ENCODE data around the gene MCF2L2.

MCF2L2 gene

GRCh38 chr3:183155499-183155898 lies 272.9 kb downstream of the MCF2L2 start:
- TF ChIP-seq SIN3A (IDR thresholded peaks at IDR 0.05; ENCODE audit: borderline replicate concordance, insufficient read depth, low read length): no peak

GRCh38 chr3:183153210-183153950 lies 275.0 kb downstream of the MCF2L2 start:
- TF ChIP-seq POLR2AphosphoS5 (IDR thresholded peaks at IDR 0.05; ENCODE audit: low read depth, low read length) (no peak), FOXP2 (optimal IDR thresholded peaks at IDR 0.05; ENCODE audit: borderline replicate concordance, extremely low read depth, extremely low read length, insufficient read depth) (no peak), SIN3A (IDR thresholded peaks at IDR 0.05; ENCODE audit: borderline replicate concordance, insufficient read depth, low read length) (no peak), TAF1 (IDR thresholded peaks at IDR 0.05; ENCODE audit: borderline replicate concordance, insufficient read depth, low read length) (no peak), REST (IDR thresholded peaks at IDR 0.05; ENCODE audit: insufficient read depth in 1 of 2, low read depth in 2 of 2, low read length in 2 of 2) (no peak)

- TF ChIP-seq SIN3A (IDR thresholded peaks at IDR 0.05; ENCODE audit: borderline replicate concordance, insufficient read depth, low read length) (no peak), TAF1 (IDR thresholded peaks at IDR 0.05; ENCODE audit: borderline replicate concordance, insufficient read depth, low read length) (no peak), FOXP2 (optimal IDR thresholded peaks at IDR 0.05; ENCODE audit: borderline replicate concordance, extremely low read depth, extremely low read length, insufficient read depth) (no peak), REST (IDR thresholded peaks at IDR 0.05; ENCODE audit: insufficient read depth in 1 of 2, low read depth in 2 of 2, low read length in 2 of 2) (no peak), POLR2AphosphoS5 (IDR thresholded peaks at IDR 0.05; ENCODE audit: low read depth, low read length) (no peak)
These were observed 276.5 kb downstream of the MCF2L2 start for GRCh38 chr3:183151821-183152351.

GRCh38 chr3:183151086-183151485 lies 277.3 kb downstream of the MCF2L2 start:
- TF ChIP-seq TAF1 (IDR thresholded peaks at IDR 0.05; ENCODE audit: borderline replicate concordance, insufficient read depth, low read length) (no peak), POLR2AphosphoS5 (IDR thresholded peaks at IDR 0.05; ENCODE audit: low read depth, low read length) (no peak)

GRCh38 chr3:183149915-183150750 lies 278.3 kb downstream of the MCF2L2 start:
- no peak for TF ChIP-seq POLR2AphosphoS5 (IDR thresholded peaks at IDR 0.05; ENCODE audit: low read depth, low read length)
- no peak for TF ChIP-seq REST (IDR thresholded peaks at IDR 0.05; ENCODE audit: insufficient read depth in 1 of 2, low read depth in 2 of 2, low read length in 2 of 2)
- no peak for TF ChIP-seq SIN3A (IDR thresholded peaks at IDR 0.05; ENCODE audit: borderline replicate concordance, insufficient read depth, low read length)
- no peak for TF ChIP-seq TAF1 (IDR thresholded peaks at IDR 0.05; ENCODE audit: borderline replicate concordance, insufficient read depth, low read length)
- no peak for TF ChIP-seq FOXP2 (optimal IDR thresholded peaks at IDR 0.05; ENCODE audit: borderline replicate concordance, extremely low read depth, extremely low read length, insufficient read depth)

- TF ChIP-seq FOXP2 (optimal IDR thresholded peaks at IDR 0.05; ENCODE audit: borderline replicate concordance, extremely low read depth, extremely low read length, insufficient read depth): no peak
- no peak for TF ChIP-seq POLR2AphosphoS5 (IDR thresholded peaks at IDR 0.05; ENCODE audit: low read depth, low read length)
- no peak for TF ChIP-seq TAF1 (IDR thresholded peaks at IDR 0.05; ENCODE audit: borderline replicate concordance, insufficient read depth, low read length)
- TF ChIP-seq SIN3A (IDR thresholded peaks at IDR 0.05; ENCODE audit: borderline replicate concordance, insufficient read depth, low read length): no peak
- TF ChIP-seq REST (IDR thresholded peaks at IDR 0.05; ENCODE audit: insufficient read depth in 1 of 2, low read depth in 2 of 2, low read length in 2 of 2): no peak
These were observed 280.4 kb downstream of the MCF2L2 start for GRCh38 chr3:183148056-183148455.

Measured in PFSK-1 (cell line).